Suprapubic skin (tissue), 4 donors: ENCODE results near the gene CXCL12. TPM values are rescaled to one million over a fixed set of nuclear protein-coding genes. Genes with fewer than 3 reads are reported as not detected.

Source experiments
- DNase-seq, 2 donors: peaks; one replicate each; pipeline ENCODE4 v3.0.0-alpha.2; 2019; ENCODE audit warnings: low spot score in 2 of 2
- H3K27ac ChIP-seq: fragments of 200-600 bp; sonication (generic); one replicate; pipeline ENCODE4 v1.5.1; 2019
- H3K27me3 ChIP-seq: fragments of 200-600 bp; sonication (generic); one replicate; pipeline ENCODE4 v1.5.1; 2019
- H3K36me3 ChIP-seq: fragments of 200-600 bp; sonication (generic); one replicate; pipeline ENCODE4 v1.5.1; 2019
- H3K4me1 ChIP-seq: fragments of 200-600 bp; sonication (generic); one replicate; pipeline ENCODE4 v1.5.1; 2019
- H3K4me3 ChIP-seq: fragments of 200-600 bp; sonication (generic); one replicate; pipeline ENCODE4 v1.5.1; 2019; ENCODE audit warnings: mild to moderate bottlenecking
- H3K9me3 ChIP-seq: fragments of 200-600 bp; sonication (generic); one replicate; pipeline ENCODE4 v1.5.1; 2019
- CTCF ChIP-seq, 2 donors: fragments of 200-600 bp in 1 of 2; fragments of 450-650 bp in 1 of 2; sonication (generic) in 1 of 2; IDR thresholded peaks; one replicate each; pipeline ENCODE4 v1.5.1; 2016 to 2019; ENCODE audit warnings: antibody characterized with exemption in 2 of 2, mild to moderate bottlenecking in 1 of 2, moderate library complexity in 1 of 2
- EP300 ChIP-seq: sonication (generic); formaldehyde crosslinking; IDR thresholded peaks from one replicate; pipeline ENCODE4 v1.6.1; 2017; ENCODE audit warnings: antibody characterized with exemption
- POLR2A ChIP-seq, 2 donors: fragments of 450-650 bp; IDR thresholded peaks; one replicate each; pipeline ENCODE4 v1.6.1; 2017; ENCODE audit warnings: antibody characterized with exemption in 2 of 2, mild to moderate bottlenecking in 2 of 2, moderate library complexity in 2 of 2
- POLR2AphosphoS5 ChIP-seq, 3 donors: sonication (generic); formaldehyde crosslinking; IDR thresholded peaks; one replicate each; pipeline ENCODE4 v1.6.1; 2017; ENCODE audit warnings: antibody characterized with exemption in 3 of 3
- WGBS: methylation state at CpG from one replicate; pipeline ENCODE4 v1.1.5; 2018; 5-methylcytosine and 5-hydroxymethylcytosine counted together
- total RNA-seq, 4 donors: library from RNA; depleted of rRNA; stranded (reverse); fragments of >200 nt; gene quantifications; one replicate each; pipeline ENCODE4 v1.1.0, GENCODE V29; 2016

Gene CXCL12
- total RNA-seq, 4 donors from 2014 or later = 13.9 to 44.7 (median 27.6) TPM

GRCh38 chr10:44399659-44400451 lies 15.0 kb upstream of the CXCL12 start:
- H3K9me3 ChIP-seq = no peaks in the 10 kb centered on the region
- no peaks in the 10 kb centered on the region for H3K36me3 ChIP-seq
- H3K27me3 ChIP-seq = peaks cover 5% of the 10 kb centered on the region
- H3K4me1 ChIP-seq = no peaks in the 10 kb centered on the region
- 78% methylated on average over 6 of the region's 6 CpGs for WGBS
- no peak overlapping the region for H3K4me3 ChIP-seq
- TF ChIP-seq EP300 = no peak
- no peak for TF ChIP-seq CTCF (IDR thresholded peaks at IDR 0.05)
- TF ChIP-seq POLR2AphosphoS5 (IDR thresholded peaks at IDR 0.05) = no peak
- TF ChIP-seq POLR2A (IDR thresholded peaks at IDR 0.05) = no peak
- DNase-seq = peak in 1 of 2 donors; percentile 38
- H3K27ac ChIP-seq = no peak overlapping the region

- Histone ChIP-seq H3K9me3 (no peaks in the 10 kb centered on the region), H3K36me3 (no peaks in the 10 kb centered on the region), H3K4me1 (no peaks in the 10 kb centered on the region), H3K27me3 (peaks cover 5% of the 10 kb centered on the region), H3K27ac (no peak overlapping the region), H3K4me3 (no peak overlapping the region)
- TF ChIP-seq CTCF (IDR thresholded peaks at IDR 0.05) (no peak), EP300 (no peak), POLR2A (IDR thresholded peaks at IDR 0.05) (no peak), POLR2AphosphoS5 (IDR thresholded peaks at IDR 0.05) (no peak)
- peak in 1 of 2 donors; percentile 47 for DNase-seq
- 67% methylated on average over 13 of the region's 15 CpGs for WGBS
Measured at GRCh38 chr10:44398747-44399658, 14.1 kb upstream of the CXCL12 start.

- no peaks in the 10 kb centered on the region for H3K4me1 ChIP-seq
- WGBS = 71% methylated on average over 7 of the region's 7 CpGs
- peaks cover 5% of the 10 kb centered on the region for H3K27me3 ChIP-seq
- H3K27ac ChIP-seq = no peak overlapping the region
- DNase-seq = peak in 1 of 2 donors; percentile 34
- no peak overlapping the region for H3K4me3 ChIP-seq
- H3K36me3 ChIP-seq = no peaks in the 10 kb centered on the region
- H3K9me3 ChIP-seq = no peaks in the 10 kb centered on the region
- TF ChIP-seq POLR2AphosphoS5 (IDR thresholded peaks at IDR 0.05) (no peak), CTCF (IDR thresholded peaks at IDR 0.05) (no peak), EP300 (no peak)
Measured at GRCh38 chr10:44398271-44398670, 13.4 kb upstream of the CXCL12 start.

GRCh38 chr10:44397476-44398225 lies 12.8 kb upstream of the CXCL12 start:
- Histone ChIP-seq H3K4me3 (no peak overlapping the region), H3K27me3 (peaks cover 3% of the 10 kb centered on the region), H3K27ac (no peak overlapping the region), H3K9me3 (no peaks in the 10 kb centered on the region), H3K4me1 (no peaks in the 10 kb centered on the region), H3K36me3 (no peaks in the 10 kb centered on the region)
- WGBS = 84% methylated on average over 6 of the region's 6 CpGs
- TF ChIP-seq EP300 (no peak), CTCF (IDR thresholded peaks at IDR 0.05) (no peak), POLR2A (IDR thresholded peaks at IDR 0.05) (no peak)
- peak in 1 of 2 donors; percentile 62 for DNase-seq
